HepG2 (cell line): ENCODE results near the gene P3H3. TPM values are rescaled to one million over a fixed set of nuclear protein-coding genes. Genes with fewer than 3 reads are reported as not detected.

ENCODE experiments used
- ARNTL ChIP-seq: sonication (generic); formaldehyde crosslinking; IDR thresholded peaks from 2 replicates; pipeline ENCODE4 v1.4.0; 2020; ENCODE audit warnings: mild to moderate bottlenecking, missing genetic modification reagents
- CEBPG ChIP-seq: IDR thresholded peaks from 2 replicates; pipeline ENCODE4 v1.6.1; 2016
- FOXO1 ChIP-seq: sonication (generic); formaldehyde crosslinking; IDR thresholded peaks from 2 replicates; pipeline ENCODE4 v1.4.0; 2020; ENCODE audit warnings: missing genetic modification reagents
- GTF3A ChIP-seq: sonication (generic); formaldehyde crosslinking; conservative IDR thresholded peaks from 2 replicates; pipeline ENCODE4 v1.4.0; 2020; ENCODE audit warnings: mild to moderate bottlenecking, missing genetic modification reagents
- HMGA1 ChIP-seq: sonication (generic); formaldehyde crosslinking; conservative IDR thresholded peaks from 2 replicates; pipeline ENCODE4 v1.4.0; 2020; ENCODE audit warnings: missing genetic modification reagents
- HNRNPL ChIP-seq: fragments of 200-400 bp; formaldehyde crosslinking; IDR thresholded peaks from 2 replicates; pipeline ENCODE4 v1.6.1; 2017; ENCODE audit warnings: mild to moderate bottlenecking, low read depth, low read length
- JUN ChIP-seq: sonication (generic); formaldehyde crosslinking; IDR thresholded peaks from 2 replicates; pipeline ENCODE4 v1.4.0; 2020; ENCODE audit warnings: mild to moderate bottlenecking, missing genetic modification reagents
- KLF9 ChIP-seq: IDR thresholded peaks from 2 replicates; pipeline ENCODE4 v1.6.1; 2016; ENCODE audit warnings: low read depth
- RFX1 ChIP-seq: fragments of 450-650 bp; IDR thresholded peaks from 2 replicates; pipeline ENCODE4 v1.6.1; 2017
- SPEN ChIP-seq: sonication (generic); formaldehyde crosslinking; IDR thresholded peaks from 2 replicates; pipeline ENCODE4 v1.5.1; 2020; ENCODE audit warnings: low read depth, mild to moderate bottlenecking, missing genetic modification reagents
- ZEB1 ChIP-seq: IDR thresholded peaks from 2 replicates; pipeline ENCODE4 v1.6.1; 2012; ENCODE audit warnings: mild to moderate bottlenecking, low read depth, inconsistent platforms; ENCODE audit not compliant: insufficient replicate concordance
- ZFP82 ChIP-seq: sonication (generic); formaldehyde crosslinking; IDR thresholded peaks from 2 replicates; pipeline ENCODE4 v1.5.1; 2020; ENCODE audit warnings: mild to moderate bottlenecking, missing genetic modification reagents, borderline replicate concordance
- ZNF337 ChIP-seq: sonication (generic); formaldehyde crosslinking; IDR thresholded peaks from 2 replicates; pipeline ENCODE4 v1.5.1; 2020; ENCODE audit warnings: missing genetic modification reagents, low read depth, mild to moderate bottlenecking, borderline replicate concordance
- ZNF350 ChIP-seq: sonication (generic); formaldehyde crosslinking; IDR thresholded peaks from 2 replicates; pipeline ENCODE4 v1.4.0; 2020; ENCODE audit warnings: mild to moderate bottlenecking, low read depth, missing genetic modification reagents, borderline replicate concordance
- polyA plus RNA-seq, 8 experiments: library from polyadenylated mRNA; depleted of rRNA in 3 of 8; stranded (reverse) in 7 of 8; unstranded in 1 of 8; fragments of >200 nt; fragmentation: Illumina TruSeq in 4 of 8; extraction: Trizol in 4 of 8; gene quantifications; 2 replicates each; pipeline versions ENCODE4 v1.2.1 to v1.2.3, GENCODE V29; 2011 to 2016; ENCODE audit warnings: low read depth in 4 of 8, missing spikeins in 1 of 8, mixed read lengths in 1 of 8; ENCODE audit not compliant: insufficient read depth in 1 of 8
- total RNA-seq, 5 experiments: library from RNA; depleted of rRNA; stranded (reverse); fragments of >200 nt; fragmentation: Illumina TruSeq; extraction: Trizol; gene quantifications; 2 replicates each; pipeline ENCODE4 v1.2.3, GENCODE V29; 2016; ENCODE audit warnings: low read depth in 1 of 5
- TF ChIP-seq, protein P1 (sequence below): sonication (generic); formaldehyde crosslinking; IDR thresholded peaks from 2 replicates; pipeline ENCODE4 v1.4.0; 2020; ENCODE audit warnings: mild to moderate bottlenecking, missing genetic modification reagents
- TF ChIP-seq, protein P2 (sequence below): sonication (generic); formaldehyde crosslinking; IDR thresholded peaks from 2 replicates; pipeline ENCODE4 v1.8.1; 2022; ENCODE audit warnings: low read depth, mild to moderate bottlenecking, missing genetic modification reagents
- TF ChIP-seq, protein P3 (sequence below): sonication (generic); formaldehyde crosslinking; IDR thresholded peaks from 2 replicates; pipeline ENCODE4 v1.5.1; 2020; ENCODE audit warnings: missing genetic modification reagents, mild to moderate bottlenecking, borderline replicate concordance
- TF ChIP-seq, protein P4 (sequence below): IDR thresholded peaks from 2 replicates; pipeline ENCODE4 v1.6.1; 2016; ENCODE audit warnings: missing compliant biosample characterization, missing genetic modification reagents, borderline replicate concordance
- TF ChIP-seq, protein P5 (sequence below): sonication (generic); formaldehyde crosslinking; IDR thresholded peaks from 2 replicates; pipeline ENCODE4 v1.4.0; 2020; ENCODE audit warnings: mild to moderate bottlenecking, missing genetic modification reagents
- TF ChIP-seq, protein P6 (sequence below): IDR thresholded peaks from 2 replicates; pipeline ENCODE4 v1.6.1; 2016; ENCODE audit warnings: mild to moderate bottlenecking, missing biosample characterization, missing genetic modification reagents

The P3H3 gene
- total and polyA plus RNA-seq, 2 of the 13 experiments (the other 11 are each of a cell fraction or from before 2014, with no cell fraction given) = 20.1 to 20.5 TPM

DNA sequence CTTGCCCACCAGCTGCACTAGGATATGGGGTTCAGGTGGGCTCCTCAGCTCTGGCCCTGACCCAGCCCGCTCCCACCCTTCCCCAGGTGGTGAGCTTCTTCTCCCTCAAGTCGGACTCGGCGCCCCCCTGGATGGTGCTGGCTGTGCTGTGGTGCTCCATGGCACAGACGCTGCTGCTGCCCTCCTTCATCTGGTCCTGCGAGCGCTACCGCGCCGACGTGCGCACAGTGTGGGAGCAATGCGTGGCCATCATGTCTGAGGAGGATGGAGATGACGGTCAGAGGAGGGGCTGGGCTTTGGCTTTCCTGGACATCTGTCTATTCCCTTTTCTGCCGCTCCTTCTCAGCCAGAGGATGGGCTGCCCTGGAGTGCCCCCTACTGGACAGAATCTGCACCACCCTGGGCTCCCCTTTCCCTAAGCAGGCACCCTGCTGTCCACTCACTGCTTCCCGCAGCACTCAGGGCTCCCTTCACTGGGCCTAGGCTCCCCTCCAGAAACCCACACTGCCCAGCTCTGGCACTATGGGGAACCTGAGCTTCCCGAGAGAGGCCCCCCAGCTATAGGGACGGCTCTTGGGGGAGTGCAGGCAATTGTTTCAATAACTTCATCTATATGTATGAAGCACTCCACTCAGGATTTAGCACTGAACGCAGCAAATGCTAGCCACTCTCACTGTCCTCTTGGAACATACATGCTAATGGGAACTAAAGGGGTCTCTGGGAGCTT lies 2.6 kb upstream of the P3H3 start (continued):
- no peak for TF ChIP-seq GTF3A (CRISPR knock-in tag)
- no peak for TF ChIP-seq HNRNPL
- TF ChIP-seq, protein P1, sequence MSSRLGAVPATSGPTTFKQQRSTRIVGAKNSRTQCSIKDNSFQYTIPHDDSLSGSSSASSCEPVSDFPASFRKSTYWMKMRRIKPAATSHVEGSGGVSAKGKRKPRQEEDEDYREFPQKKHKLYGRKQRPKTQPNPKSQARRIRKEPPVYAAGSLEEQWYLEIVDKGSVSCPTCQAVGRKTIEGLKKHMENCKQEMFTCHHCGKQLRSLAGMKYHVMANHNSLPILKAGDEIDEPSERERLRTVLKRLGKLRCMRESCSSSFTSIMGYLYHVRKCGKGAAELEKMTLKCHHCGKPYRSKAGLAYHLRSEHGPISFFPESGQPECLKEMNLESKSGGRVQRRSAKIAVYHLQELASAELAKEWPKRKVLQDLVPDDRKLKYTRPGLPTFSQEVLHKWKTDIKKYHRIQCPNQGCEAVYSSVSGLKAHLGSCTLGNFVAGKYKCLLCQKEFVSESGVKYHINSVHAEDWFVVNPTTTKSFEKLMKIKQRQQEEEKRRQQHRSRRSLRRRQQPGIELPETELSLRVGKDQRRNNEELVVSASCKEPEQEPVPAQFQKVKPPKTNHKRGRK = no peak
- TF ChIP-seq RFX1 = no peak
- no peak for TF ChIP-seq ARNTL (CRISPR knock-in tag)
- no peak for TF ChIP-seq SPEN (CRISPR knock-in tag)
- TF ChIP-seq, protein P2, sequence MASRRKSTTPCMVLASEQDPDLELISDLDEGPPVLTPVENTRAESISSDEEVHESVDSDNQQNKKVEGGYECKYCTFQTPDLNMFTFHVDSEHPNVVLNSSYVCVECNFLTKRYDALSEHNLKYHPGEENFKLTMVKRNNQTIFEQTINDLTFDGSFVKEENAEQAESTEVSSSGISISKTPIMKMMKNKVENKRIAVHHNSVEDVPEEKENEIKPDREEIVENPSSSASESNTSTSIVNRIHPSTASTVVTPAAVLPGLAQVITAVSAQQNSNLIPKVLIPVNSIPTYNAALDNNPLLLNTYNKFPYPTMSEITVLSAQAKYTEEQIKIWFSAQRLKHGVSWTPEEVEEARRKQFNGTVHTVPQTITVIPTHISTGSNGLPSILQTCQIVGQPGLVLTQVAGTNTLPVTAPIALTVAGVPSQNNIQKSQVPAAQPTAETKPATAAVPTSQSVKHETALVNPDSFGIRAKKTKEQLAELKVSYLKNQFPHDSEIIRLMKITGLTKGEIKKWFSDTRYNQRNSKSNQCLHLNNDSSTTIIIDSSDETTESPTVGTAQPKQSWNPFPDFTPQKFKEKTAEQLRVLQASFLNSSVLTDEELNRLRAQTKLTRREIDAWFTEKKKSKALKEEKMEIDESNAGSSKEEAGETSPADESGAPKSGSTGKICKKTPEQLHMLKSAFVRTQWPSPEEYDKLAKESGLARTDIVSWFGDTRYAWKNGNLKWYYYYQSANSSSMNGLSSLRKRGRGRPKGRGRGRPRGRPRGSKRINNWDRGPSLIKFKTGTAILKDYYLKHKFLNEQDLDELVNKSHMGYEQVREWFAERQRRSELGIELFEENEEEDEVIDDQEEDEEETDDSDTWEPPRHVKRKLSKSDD (CRISPR knock-in tag) = no peak
- TF ChIP-seq ZFP82 (CRISPR knock-in tag) = no peak
- peak; percentile 50; the same call in 1 of the 2 replicates for TF ChIP-seq ZNF350 (CRISPR knock-in tag)
- no peak for TF ChIP-seq JUN
- TF ChIP-seq, protein P3, sequence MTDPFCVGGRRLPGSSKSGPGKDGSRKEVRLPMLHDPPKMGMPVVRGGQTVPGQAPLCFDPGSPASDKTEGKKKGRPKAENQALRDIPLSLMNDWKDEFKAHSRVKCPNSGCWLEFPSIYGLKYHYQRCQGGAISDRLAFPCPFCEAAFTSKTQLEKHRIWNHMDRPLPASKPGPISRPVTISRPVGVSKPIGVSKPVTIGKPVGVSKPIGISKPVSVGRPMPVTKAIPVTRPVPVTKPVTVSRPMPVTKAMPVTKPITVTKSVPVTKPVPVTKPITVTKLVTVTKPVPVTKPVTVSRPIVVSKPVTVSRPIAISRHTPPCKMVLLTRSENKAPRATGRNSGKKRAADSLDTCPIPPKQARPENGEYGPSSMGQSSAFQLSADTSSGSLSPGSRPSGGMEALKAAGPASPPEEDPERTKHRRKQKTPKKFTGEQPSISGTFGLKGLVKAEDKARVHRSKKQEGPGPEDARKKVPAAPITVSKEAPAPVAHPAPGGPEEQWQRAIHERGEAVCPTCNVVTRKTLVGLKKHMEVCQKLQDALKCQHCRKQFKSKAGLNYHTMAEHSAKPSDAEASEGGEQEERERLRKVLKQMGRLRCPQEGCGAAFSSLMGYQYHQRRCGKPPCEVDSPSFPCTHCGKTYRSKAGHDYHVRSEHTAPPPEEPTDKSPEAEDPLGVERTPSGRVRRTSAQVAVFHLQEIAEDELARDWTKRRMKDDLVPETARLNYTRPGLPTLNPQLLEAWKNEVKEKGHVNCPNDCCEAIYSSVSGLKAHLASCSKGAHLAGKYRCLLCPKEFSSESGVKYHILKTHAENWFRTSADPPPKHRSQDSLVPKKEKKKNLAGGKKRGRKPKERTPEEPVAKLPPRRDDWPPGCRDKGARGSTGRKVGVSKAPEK = peak; percentile 41; the same call in 1 of the 2 replicates
- TF ChIP-seq, protein P4, sequence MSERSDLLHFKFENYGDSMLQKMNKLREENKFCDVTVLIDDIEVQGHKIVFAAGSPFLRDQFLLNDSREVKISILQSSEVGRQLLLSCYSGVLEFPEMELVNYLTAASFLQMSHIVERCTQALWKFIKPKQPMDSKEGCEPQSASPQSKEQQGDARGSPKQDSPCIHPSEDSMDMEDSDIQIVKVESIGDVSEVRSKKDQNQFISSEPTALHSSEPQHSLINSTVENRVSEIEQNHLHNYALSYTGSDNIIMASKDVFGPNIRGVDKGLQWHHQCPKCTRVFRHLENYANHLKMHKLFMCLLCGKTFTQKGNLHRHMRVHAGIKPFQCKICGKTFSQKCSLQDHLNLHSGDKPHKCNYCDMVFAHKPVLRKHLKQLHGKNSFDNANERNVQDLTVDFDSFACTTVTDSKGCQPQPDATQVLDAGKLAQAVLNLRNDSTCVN (CRISPR knock-in tag) = no peak
- TF ChIP-seq, protein P5, sequence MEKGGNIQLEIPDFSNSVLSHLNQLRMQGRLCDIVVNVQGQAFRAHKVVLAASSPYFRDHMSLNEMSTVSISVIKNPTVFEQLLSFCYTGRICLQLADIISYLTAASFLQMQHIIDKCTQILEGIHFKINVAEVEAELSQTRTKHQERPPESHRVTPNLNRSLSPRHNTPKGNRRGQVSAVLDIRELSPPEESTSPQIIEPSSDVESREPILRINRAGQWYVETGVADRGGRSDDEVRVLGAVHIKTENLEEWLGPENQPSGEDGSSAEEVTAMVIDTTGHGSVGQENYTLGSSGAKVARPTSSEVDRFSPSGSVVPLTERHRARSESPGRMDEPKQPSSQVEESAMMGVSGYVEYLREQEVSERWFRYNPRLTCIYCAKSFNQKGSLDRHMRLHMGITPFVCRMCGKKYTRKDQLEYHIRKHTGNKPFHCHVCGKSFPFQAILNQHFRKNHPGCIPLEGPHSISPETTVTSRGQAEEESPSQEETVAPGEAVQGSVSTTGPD (CRISPR knock-in tag) = no peak
- TF ChIP-seq FOXO1 (CRISPR knock-in tag) = no peak
- TF ChIP-seq, protein P6, sequence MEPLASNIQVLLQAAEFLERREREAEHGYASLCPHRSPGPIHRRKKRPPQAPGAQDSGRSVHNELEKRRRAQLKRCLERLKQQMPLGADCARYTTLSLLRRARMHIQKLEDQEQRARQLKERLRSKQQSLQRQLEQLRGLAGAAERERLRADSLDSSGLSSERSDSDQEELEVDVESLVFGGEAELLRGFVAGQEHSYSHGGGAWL (CRISPR knock-in tag) = no peak
- no peak for TF ChIP-seq HMGA1
- no peak for TF ChIP-seq ZEB1
- no peak for TF ChIP-seq CEBPG (CRISPR knock-in tag)
- TF ChIP-seq KLF9 (CRISPR knock-in tag) = no peak
- TF ChIP-seq ZNF337 = no peak
